Activated naive CD4-positive, alpha-beta T cell treated with Interleukin-2 at 50 U/mL for 16 hours (primary cell): Measurements from ENCODE around the gene NAPSA.
"Not testable (repeated sequence)": the region's sequence is repeated elsewhere in the genome, so short reads cannot be mapped to it uniquely, and the experiment has no call there.

ENCODE experiments used
- DNase-seq: peaks from one replicate; pipeline ENCODE4 v3.0.0-alpha.2; 2020

Gene NAPSA

GRCh38 chr19:50358483-50359327 is 6.7 kb downstream of the NAPSA start:
- peak; percentile 76 for DNase-seq

GRCh38 chr19:50357178-50358100 is 8.0 kb downstream of the NAPSA start:
- peak; percentile 90 for DNase-seq

GRCh38 chr19:50356691-50357177 is 8.7 kb downstream of the NAPSA start:
- DNase-seq = no peak

GRCh38 chr19:50353487-50353880 is 12.0 kb downstream of the NAPSA start:
- DNase-seq = not testable (repeated sequence)

GRCh38 chr19:50352242-50352641 is 13.2 kb downstream of the NAPSA start:
- DNase-seq = no peak

GRCh38 chr19:50349277-50350057 is 16.0 kb downstream of the NAPSA start:
- DNase-seq = no peak

GRCh38 chr19:50347089-50347581 is 18.3 kb downstream of the NAPSA start:
- peak; percentile 50 for DNase-seq

GRCh38 chr19:50344661-50345318 is 20.6 kb downstream of the NAPSA start:
- no peak for DNase-seq

- no peak for DNase-seq
Measured at GRCh38 chr19:50341091-50341564, 24.3 kb downstream of the NAPSA start.

- DNase-seq = no peak
Measured at GRCh38 chr19:50340331-50340730, 25.1 kb downstream of the NAPSA start.

GRCh38 chr19:50337031-50337430 is 28.4 kb downstream of the NAPSA start:
- DNase-seq = not testable (repeated sequence)

- no peak for DNase-seq
Measured at GRCh38 chr19:50334741-50335421, 30.6 kb downstream of the NAPSA start.

- DNase-seq = peak; percentile 81
Measured at GRCh38 chr19:50333737-50334617, 31.5 kb downstream of the NAPSA start.

- DNase-seq = peak; percentile 91
Measured at GRCh38 chr19:50333235-50333736, 32.2 kb downstream of the NAPSA start.

- no peak for DNase-seq
Measured at GRCh38 chr19:50332244-50333038, 33.0 kb downstream of the NAPSA start.

GRCh38 chr19:50331994-50332243 is 33.5 kb downstream of the NAPSA start:
- no peak for DNase-seq

GRCh38 chr19:50331221-50331993 is 34.0 kb downstream of the NAPSA start:
- DNase-seq = no peak

- peak; percentile 78 for DNase-seq
Measured at GRCh38 chr19:50330365-50331078, 34.9 kb downstream of the NAPSA start.
